NK-92 treated with Interleukin-12 subunit alpha and Interleukin-12 subunit beta, amount 100 ng/mL, for 24 hours (cell line): ENCODE results near the gene FGD5.

Experiments used
- DNase-seq: peaks from one replicate; lab custom pipeline; 2025; lab: John Stamatoyannopoulos, UW

FGD5 gene

GRCh38 chr3:14818804-14819500 is at the start of gene FGD5:
Gene FGD5, plus strand, starts transcription at chr3:14818962. Its CDS starts 110 bp downstream, at chr3:14819072.
- DNase-seq, result no peak

- DNase-seq, result no peak
Observed at GRCh38 chr3:14769544-14770325, 49.0 kb upstream of the FGD5 start.

GRCh38 chr3:14770591-14770990 is 48.2 kb upstream of the FGD5 start:
- no peak for DNase-seq

GRCh38 chr3:14771593-14772497 is 46.9 kb upstream of the FGD5 start:
- no peak for DNase-seq

- no peak for DNase-seq
Observed at GRCh38 chr3:14772533-14773138, 46.1 kb upstream of the FGD5 start.

- DNase-seq, result no peak
Observed at GRCh38 chr3:14773281-14773680, 45.5 kb upstream of the FGD5 start.

- no peak for DNase-seq
Observed at GRCh38 chr3:14773691-14774128, 45.1 kb upstream of the FGD5 start.

GRCh38 chr3:14774431-14774830 is 44.3 kb upstream of the FGD5 start:
- DNase-seq, result no peak

GRCh38 chr3:14775011-14775410 is 43.8 kb upstream of the FGD5 start:
- no peak for DNase-seq

- DNase-seq, result no peak
Observed at GRCh38 chr3:14775563-14775962, 43.2 kb upstream of the FGD5 start.

GRCh38 chr3:14779069-14779685 is 39.6 kb upstream of the FGD5 start:
- DNase-seq, result no peak

GRCh38 chr3:14780927-14781507 is 37.7 kb upstream of the FGD5 start:
- peak; percentile 6 for DNase-seq

GRCh38 chr3:14783480-14784086 is 35.2 kb upstream of the FGD5 start:
- DNase-seq, result no peak

- DNase-seq, result no peak
Observed at GRCh38 chr3:14784087-14784681, 34.6 kb upstream of the FGD5 start.

- no peak for DNase-seq
Observed at GRCh38 chr3:14785207-14786155, 33.3 kb upstream of the FGD5 start.

- DNase-seq, result no peak
Observed at GRCh38 chr3:14786369-14786768, 32.4 kb upstream of the FGD5 start.

- no peak for DNase-seq
Observed at GRCh38 chr3:14787630-14788029, 31.1 kb upstream of the FGD5 start.

- DNase-seq, result no peak
Observed at GRCh38 chr3:14788644-14789043, 30.1 kb upstream of the FGD5 start.

- DNase-seq, result no peak
Observed at GRCh38 chr3:14789221-14789620, 29.5 kb upstream of the FGD5 start.
